IPS-11a (cell line): ENCODE data around the gene COL6A2.
"Not testable (repeated sequence)": the region's sequence is repeated elsewhere in the genome, so short reads cannot be mapped to it uniquely, and the experiment has no call there.

Experiments
- H3K4me3 ChIP-seq: one replicate; pipeline ENCODE4 v1.5.1; 2013; ENCODE audit warnings: low read depth, low read length, control low read depth

The COL6A2 gene

GRCh38 chr21:46092811-46093667 is 4.9 kb upstream of the COL6A2 start:
- no peak overlapping the region for H3K4me3 ChIP-seq

DNA sequence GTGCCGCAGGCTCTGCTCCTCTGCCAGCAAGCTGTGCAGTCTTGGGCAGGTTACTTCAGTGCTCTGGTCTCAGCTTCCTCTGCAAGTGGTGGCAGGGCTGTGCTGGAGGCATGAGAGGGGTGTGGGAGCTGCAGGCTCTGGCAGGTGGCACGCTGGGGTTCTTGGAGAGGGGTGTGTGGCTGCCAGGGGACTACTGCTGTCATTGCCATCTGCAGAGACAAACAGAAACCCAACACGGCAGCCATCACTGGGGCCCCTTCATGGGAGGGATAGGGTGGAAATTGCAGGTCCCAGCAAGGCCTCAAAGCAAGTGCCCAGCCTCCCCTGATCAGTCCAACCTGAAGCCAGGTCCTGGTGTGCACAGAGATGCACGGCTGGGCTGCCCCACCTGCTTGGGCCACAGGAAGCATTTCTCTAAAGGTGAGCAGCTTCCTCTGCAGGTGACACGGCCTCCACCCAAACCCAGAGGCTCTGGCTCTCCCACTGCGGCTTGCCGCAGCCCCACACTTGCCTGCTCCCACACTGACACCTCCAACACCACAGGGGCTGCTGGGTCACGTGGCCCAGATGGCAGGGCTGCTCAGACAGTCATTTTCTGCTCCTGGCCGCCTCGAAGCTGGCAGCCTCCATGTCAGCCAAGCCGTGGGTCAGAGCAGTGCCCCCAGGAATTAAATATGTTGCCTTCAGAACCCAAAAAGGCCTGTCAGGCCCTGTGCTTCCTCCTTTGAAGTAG is 4.1 kb upstream of the COL6A2 start:
- H3K4me3 ChIP-seq, result no peak overlapping the region

DNA sequence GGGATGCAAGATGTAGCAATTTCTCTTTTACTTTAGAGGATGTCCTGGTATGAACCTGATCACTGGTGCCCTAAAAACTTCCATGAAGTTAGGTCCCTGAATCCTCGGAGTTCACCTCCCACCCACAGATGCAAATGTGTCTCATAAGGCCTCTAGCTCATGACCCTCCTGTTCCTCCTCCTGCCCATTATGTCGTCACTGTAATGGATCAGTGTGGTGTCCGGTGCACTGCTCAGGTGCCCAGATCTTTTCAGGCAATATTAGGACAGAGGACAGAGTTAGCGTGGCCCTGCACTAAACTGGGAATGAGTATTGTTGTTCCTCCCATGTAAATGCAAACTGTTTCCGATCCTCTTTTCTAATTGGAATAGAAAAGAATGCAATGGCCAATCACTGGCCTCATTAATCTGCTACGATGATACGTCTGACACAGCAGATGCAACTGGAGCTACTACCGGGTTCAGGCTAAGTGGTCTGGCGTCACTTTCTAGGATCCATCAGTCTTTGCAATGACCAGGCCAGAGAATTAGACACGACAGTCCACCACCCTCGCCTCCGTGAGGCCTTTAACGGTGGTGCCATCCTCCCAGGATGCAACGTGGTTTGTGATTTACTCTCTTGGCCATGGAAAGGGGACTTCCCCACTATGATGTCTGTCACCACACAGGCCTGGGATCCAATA is 3.4 kb upstream of the COL6A2 start:
- H3K4me3 ChIP-seq, result no peak overlapping the region

GRCh38 chr21:46095083-46095719 is 2.7 kb upstream of the COL6A2 start:
- no peak overlapping the region for H3K4me3 ChIP-seq

GRCh38 chr21:46095814-46096595 is 1.9 kb upstream of the COL6A2 start:
- no peak overlapping the region for H3K4me3 ChIP-seq

DNA sequence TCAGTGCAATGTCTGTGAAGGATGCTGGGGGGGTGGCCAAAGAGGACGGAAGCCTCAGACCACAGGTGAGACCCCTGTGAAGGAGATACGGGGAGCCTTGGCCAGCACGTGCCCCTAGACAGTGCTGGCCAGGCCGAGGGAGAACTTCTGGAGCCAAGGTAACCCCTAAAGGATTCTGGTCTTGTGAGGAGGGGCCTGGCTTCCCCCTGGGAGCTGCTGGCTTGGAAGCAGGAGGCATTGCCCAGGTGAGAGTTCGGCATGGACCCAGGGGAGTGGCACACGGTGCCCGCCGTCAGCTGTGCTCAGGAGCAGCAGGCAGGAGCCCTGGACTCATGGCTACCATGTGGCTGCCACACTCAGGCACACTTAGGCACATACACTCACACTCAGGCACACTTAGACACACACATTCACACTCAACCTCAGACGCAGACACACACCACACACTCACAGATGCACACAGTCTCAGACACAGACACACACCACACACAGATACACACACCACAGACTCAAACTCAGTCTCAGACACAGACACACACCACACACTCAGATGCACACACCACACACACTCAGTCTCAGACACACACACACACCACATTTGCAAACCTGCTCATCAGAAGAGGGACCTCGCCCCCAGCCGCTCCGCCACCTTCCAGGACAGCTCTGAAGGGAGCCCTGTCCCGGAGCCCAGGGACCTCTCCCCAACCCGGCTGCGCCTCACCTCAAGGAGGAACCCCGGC is 1.1 kb upstream of the COL6A2 start:
- no peak overlapping the region for H3K4me3 ChIP-seq

DNA sequence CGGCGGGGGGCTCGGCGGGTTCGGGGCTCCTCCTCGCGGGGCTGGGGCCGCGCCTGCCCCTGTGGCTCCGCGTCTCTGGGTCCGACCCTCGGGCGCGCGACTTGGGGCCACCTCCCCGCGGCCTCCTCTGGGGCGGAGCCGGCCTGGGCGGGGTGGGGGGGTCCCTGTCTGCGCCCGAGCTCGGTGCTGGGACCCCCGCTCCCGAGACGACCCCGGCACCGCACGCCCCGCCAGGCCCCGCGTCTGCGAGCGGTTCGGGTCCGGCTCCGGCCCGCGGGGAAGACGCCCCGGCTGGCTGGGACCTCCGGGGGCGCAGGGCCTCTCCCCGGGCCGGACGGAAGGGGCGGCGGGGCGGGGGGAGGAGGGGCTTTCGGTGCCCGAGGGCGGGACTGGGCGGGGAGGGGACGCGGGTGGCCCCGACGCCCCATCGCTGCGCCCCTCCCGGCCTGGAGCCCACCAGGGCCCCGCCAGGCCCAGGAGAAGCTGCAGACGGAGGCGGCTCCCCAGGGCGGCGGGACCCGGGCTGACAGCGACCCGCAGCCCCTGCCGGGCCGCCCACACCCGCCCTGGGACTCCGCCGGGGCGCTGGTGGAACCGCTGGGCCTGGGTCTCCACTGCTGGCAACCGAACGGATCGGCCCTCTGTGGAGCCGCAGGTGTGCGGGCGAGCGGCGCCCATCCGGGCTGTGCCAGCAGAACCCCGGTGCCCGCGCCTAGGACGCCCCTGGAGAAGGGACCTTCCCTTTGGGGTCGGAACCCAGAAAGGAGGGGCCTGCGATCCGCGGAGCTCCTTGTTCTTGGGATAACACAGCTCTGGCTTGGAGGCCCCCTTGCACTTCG is 610 bp downstream of the COL6A2 start:
- H3K4me3 ChIP-seq, result peak overlapping the region; percentile 30

DNA sequence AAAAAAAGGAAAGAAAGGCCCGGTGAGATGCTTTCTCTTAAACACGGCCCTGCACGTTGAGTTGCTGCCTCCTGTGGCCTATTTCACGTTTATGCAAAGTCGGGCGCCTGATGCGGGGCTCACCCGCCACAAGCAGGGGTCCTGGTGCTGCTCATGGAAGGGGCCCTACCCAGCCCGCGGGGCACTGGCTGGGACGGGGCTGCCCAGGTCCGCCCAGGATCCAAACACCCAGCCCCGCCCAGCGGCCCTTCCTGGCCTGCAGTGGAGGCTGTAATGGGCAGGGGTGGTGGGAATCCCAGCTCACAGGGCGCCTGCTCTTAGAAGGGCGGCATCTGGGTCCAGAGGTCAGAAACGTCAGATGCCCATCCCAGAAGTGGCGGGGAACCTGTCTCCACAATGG is 1.6 kb downstream of the COL6A2 start:
- no peak overlapping the region for H3K4me3 ChIP-seq

- no peak overlapping the region for H3K4me3 ChIP-seq
Observed at GRCh38 chr21:46100020-46100419, 2.1 kb downstream of the COL6A2 start.

DNA sequence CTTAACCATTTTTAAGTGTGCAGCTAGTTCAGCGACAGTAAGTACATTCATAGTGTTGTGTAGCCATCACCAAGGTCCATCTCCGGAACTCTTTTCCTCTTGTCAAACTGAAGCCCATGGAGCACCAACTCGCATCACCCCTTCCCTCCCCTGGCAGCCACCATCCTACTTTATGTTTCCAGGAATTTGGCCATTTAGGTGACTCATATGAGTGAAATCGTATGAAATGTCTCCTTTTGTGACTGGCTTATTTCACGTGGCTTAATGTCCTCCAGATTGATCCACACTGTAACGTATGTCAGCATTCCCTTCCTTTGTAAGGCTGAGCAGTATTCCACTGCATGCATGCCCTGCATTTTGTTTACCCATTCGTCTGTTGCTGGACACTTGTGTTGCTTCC is 2.5 kb downstream of the COL6A2 start:
- H3K4me3 ChIP-seq, result no peak overlapping the region

DNA sequence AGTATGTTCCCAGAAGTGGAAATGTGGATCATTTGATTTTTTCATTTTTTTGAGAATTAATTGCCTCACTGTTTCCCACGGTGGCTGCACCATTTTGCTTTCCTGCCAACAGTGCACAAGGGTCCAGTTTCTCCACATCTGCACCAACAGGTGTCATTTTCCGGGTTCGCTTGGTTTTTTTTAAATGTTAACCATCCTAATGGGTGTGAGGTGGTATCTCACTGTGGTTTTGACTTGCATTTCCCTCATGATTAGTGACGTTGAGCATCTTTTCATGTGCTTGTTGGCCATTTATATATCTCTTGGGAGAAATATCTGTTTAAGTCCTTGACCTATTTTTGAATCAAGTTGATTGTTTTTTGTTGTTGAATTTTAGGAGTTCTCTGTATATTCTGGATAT is 3.0 kb downstream of the COL6A2 start:
- H3K4me3 ChIP-seq, result no peak overlapping the region

- no peak overlapping the region for H3K4me3 ChIP-seq
Observed at GRCh38 chr21:46104104-46104503, 6.2 kb downstream of the COL6A2 start.

DNA sequence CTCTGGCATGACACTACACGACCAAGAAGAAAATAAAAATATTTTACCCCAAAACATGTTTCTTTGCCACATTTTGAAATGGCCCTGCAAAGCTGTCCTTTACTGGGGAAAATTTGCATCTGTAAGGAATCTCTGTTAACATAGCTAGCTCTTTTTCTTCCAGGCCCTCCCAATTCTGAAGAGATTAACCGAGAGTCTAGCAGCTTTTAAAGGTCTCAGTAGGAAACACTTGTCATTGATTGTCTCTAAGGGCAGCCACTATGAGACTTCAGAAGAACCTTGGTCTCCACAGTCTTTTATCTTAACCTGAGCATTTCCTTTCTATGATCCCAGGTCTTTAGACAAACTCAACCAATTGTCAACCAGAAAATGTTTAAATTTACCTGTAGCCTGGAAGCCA is 9.5 kb downstream of the COL6A2 start:
- not testable (repeated sequence) for H3K4me3 ChIP-seq

GRCh38 chr21:46108827-46109312 is 11.0 kb downstream of the COL6A2 start:
- no peak overlapping the region for H3K4me3 ChIP-seq

GRCh38 chr21:46109313-46110221 is 11.7 kb downstream of the COL6A2 start:
- no peak overlapping the region for H3K4me3 ChIP-seq

DNA sequence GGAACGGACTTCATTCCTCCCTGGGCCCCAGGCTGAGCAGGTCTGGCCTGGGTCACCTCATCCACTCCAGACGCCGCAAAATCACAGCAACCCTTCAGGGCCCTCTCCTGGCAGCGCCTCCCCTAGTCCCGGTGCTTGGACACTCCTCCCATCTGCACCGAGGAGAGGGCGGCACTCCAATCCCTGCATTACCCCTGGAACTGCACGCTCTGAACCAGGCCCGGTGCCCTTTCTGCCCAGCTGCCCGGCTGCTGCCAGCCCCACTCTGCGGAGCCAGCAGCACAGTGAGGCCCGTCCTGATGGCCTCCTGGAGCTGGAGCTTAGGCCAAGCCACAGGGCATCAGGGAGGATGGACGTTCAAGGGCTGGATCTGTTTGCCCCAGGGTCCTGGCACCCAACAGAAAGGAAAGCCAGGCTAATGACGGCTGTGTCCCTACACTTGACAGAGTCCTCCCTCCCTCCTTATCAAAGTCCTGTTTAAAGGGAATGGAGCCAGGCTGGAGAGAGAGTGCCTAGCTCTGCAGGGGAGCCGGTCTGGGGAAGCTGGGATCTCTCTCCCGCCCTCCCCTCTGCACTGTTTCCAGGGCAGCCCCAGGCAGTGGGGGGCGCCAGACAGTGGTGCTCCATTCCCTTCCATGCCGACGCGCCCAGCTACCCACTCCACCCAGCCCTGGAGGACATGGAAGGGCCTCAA is 12.7 kb downstream of the COL6A2 start:
- no peak overlapping the region for H3K4me3 ChIP-seq

DNA sequence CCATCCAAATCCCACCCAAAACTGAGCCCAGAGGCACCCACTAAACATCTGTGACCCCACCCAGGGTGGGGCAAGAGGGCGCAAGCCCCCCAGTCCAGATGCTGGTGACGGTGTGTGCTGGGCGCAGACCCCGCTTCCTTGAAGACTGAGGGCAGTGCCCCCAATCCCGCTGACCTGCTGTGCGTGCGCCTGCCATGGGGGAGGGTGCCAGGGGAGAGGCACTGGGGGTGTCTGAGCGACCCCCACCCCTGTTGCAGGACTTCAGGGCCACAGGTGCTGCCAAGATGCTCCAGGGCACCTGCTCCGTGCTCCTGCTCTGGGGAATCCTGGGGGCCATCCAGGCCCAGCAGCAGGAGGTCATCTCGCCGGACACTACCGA is 13.3 kb downstream of the COL6A2 start:
- H3K4me3 ChIP-seq, result no peak overlapping the region
